Ascending aorta (tissue), 2 donors: ENCODE results near the gene TAS2R39. TPM values are rescaled to one million over a fixed set of nuclear protein-coding genes. Genes with fewer than 3 reads are reported as not detected.

Experiments used
- DNase-seq, 2 donors: peaks; one replicate each; pipeline ENCODE4 v3.0.0-alpha.2; 2019; ENCODE audit warnings: low spot score in 2 of 2
- H3K27ac ChIP-seq, 2 donors: fragments of 200-600 bp; sonication (generic); one replicate each; pipeline ENCODE4 v1.5.1; 2016 to 2017; ENCODE audit warnings: mild to moderate bottlenecking in 1 of 2
- H3K27me3 ChIP-seq: fragments of 200-600 bp; sonication (generic); one replicate; pipeline ENCODE4 v1.5.1; 2017
- H3K36me3 ChIP-seq, 2 donors: fragments of 200-600 bp; sonication (generic); one replicate each; pipeline ENCODE4 v1.5.1; 2016
- H3K4me1 ChIP-seq, 2 donors: fragments of 200-600 bp; sonication (generic); one replicate each; pipeline ENCODE4 v1.5.1; 2016 to 2017; ENCODE audit warnings: mild to moderate bottlenecking in 1 of 2
- H3K4me3 ChIP-seq, 2 donors: fragments of 200-600 bp; sonication (generic); one replicate each; pipeline ENCODE4 v1.5.1; 2016 to 2017; ENCODE audit warnings: mild to moderate bottlenecking in 1 of 2
- H3K9me3 ChIP-seq, 2 donors: fragments of 200-600 bp; sonication (generic); one replicate each; pipeline ENCODE4 v1.5.1; 2016
- intact Hi-C: fragments of 100-400 bp; cut with DNase I; formaldehyde crosslinking; loops from one replicate; pipeline ENCODE4 v1.15.1; 2023
- total RNA-seq: library from RNA; depleted of rRNA; stranded (reverse); fragments of >200 nt; gene quantifications from one replicate; pipeline ENCODE4 v1.1.0, GENCODE V29; 2016
- TF ChIP-seq, protein P1 (sequence below), 3 experiments: fragments of 200-600 bp in 2 of 3; fragments of 450-650 bp in 1 of 3; sonication (generic) in 2 of 3; IDR thresholded peaks; one replicate each; pipeline ENCODE4 v1.5.1; 2016 to 2019; ENCODE audit warnings: antibody characterized with exemption in 3 of 3, mild to moderate bottlenecking in 1 of 3, moderate library complexity in 1 of 3

Gene TAS2R39
- total RNA-seq, 1 donor from 2014 or later = not detected

- TF ChIP-seq, protein P1, sequence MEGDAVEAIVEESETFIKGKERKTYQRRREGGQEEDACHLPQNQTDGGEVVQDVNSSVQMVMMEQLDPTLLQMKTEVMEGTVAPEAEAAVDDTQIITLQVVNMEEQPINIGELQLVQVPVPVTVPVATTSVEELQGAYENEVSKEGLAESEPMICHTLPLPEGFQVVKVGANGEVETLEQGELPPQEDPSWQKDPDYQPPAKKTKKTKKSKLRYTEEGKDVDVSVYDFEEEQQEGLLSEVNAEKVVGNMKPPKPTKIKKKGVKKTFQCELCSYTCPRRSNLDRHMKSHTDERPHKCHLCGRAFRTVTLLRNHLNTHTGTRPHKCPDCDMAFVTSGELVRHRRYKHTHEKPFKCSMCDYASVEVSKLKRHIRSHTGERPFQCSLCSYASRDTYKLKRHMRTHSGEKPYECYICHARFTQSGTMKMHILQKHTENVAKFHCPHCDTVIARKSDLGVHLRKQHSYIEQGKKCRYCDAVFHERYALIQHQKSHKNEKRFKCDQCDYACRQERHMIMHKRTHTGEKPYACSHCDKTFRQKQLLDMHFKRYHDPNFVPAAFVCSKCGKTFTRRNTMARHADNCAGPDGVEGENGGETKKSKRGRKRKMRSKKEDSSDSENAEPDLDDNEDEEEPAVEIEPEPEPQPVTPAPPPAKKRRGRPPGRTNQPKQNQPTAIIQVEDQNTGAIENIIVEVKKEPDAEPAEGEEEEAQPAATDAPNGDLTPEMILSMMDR (IDR thresholded peaks at IDR 0.05) = no peak
- no peak for DNase-seq
- no peaks in the 10 kb centered on the region for H3K36me3 ChIP-seq
- no peaks in the 10 kb centered on the region for H3K4me1 ChIP-seq
- H3K9me3 ChIP-seq = no peaks in the 10 kb centered on the region
- intact Hi-C loops = no loop called here
- H3K4me3 ChIP-seq = no peak overlapping the region
- H3K27ac ChIP-seq = no peak overlapping the region
- H3K27me3 ChIP-seq = no peaks in the 10 kb centered on the region
These were observed 5.8 kb downstream of the TAS2R39 start for GRCh38 chr7:143188994-143189393.

DNA sequence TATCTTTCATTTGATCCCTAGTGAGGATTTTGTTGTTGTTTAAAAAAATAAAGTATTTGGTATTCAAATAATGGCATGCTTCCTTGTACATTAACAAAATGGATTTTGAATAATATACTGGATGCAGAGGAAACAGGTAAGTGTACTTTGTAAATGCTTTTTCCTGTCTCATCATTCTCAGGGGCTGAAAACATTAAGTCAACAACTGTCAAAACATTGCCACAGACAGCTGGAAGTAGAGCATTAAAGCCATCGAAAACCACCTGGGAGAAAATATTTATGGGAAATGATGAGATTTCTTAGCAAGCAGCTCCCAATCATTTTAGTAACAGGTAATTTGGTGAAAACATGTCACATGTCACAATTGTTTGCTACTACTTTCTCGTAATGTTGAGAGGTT, 10.7 kb downstream of the TAS2R39 start:
- intact Hi-C loops = no loop called here
- Histone ChIP-seq H3K27ac (no peak overlapping the region), H3K36me3 (no peaks in the 10 kb centered on the region), H3K27me3 (no peaks in the 10 kb centered on the region), H3K4me3 (no peak overlapping the region), H3K9me3 (peaks cover 0 to 5% of the 10 kb centered on the region in 2 donors), H3K4me1 (no peaks in the 10 kb centered on the region)
- TF ChIP-seq, protein P1 (IDR thresholded peaks at IDR 0.05) = no peak
- DNase-seq = no peak

- Histone ChIP-seq H3K36me3 (no peaks in the 10 kb centered on the region), H3K27me3 (no peaks in the 10 kb centered on the region), H3K4me1 (no peaks in the 10 kb centered on the region), H3K9me3 (peaks cover 0 to 5% of the 10 kb centered on the region in 2 donors), H3K27ac (no peak overlapping the region), H3K4me3 (no peak overlapping the region)
- intact Hi-C loops = no loop called here
- TF ChIP-seq, protein P1 (IDR thresholded peaks at IDR 0.05) = no peak
- DNase-seq = no peak
These were observed 15.8 kb downstream of the TAS2R39 start for GRCh38 chr7:143199040-143199439.

- Histone ChIP-seq H3K27ac (no peak overlapping the region), H3K4me1 (no peaks in the 10 kb centered on the region), H3K36me3 (no peaks in the 10 kb centered on the region), H3K27me3 (no peaks in the 10 kb centered on the region), H3K9me3 (no peaks in the 10 kb centered on the region), H3K4me3 (no peak overlapping the region)
- DNase-seq = no peak
- intact Hi-C loops = no loop called here
- TF ChIP-seq, protein P1 (IDR thresholded peaks at IDR 0.05) = no peak
These were observed 18.9 kb downstream of the TAS2R39 start for GRCh38 chr7:143202161-143202560.

DNA sequence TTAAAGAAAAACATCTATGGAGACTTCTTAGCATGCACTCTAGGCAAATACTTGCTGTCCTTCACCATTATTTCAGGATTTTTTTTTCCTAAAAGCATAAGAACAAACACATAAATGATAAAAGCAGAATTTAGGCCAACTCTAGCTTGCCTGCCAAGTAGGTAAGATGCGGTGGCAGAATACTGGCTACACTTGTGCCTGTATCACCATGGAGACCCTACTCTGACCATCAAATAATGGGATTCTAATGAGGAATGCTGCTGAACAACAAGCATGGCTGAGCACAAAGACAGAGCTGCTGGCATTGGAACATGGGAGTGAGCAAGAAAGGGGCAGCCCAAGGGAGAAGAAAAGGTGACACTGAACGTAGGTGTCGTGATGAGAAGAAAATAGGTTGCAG, 20.2 kb downstream of the TAS2R39 start:
- TF ChIP-seq, protein P1 (IDR thresholded peaks at IDR 0.05) = no peak
- no peak overlapping the region for H3K4me3 ChIP-seq
- no peaks in the 10 kb centered on the region for H3K36me3 ChIP-seq
- intact Hi-C loops = no loop called here
- no peak overlapping the region for H3K27ac ChIP-seq
- no peak for DNase-seq
- no peaks in the 10 kb centered on the region for H3K27me3 ChIP-seq
- no peaks in the 10 kb centered on the region for H3K9me3 ChIP-seq
- no peaks in the 10 kb centered on the region for H3K4me1 ChIP-seq
